Measurements from ENCODE around the gene MFSD6L.

DNA sequence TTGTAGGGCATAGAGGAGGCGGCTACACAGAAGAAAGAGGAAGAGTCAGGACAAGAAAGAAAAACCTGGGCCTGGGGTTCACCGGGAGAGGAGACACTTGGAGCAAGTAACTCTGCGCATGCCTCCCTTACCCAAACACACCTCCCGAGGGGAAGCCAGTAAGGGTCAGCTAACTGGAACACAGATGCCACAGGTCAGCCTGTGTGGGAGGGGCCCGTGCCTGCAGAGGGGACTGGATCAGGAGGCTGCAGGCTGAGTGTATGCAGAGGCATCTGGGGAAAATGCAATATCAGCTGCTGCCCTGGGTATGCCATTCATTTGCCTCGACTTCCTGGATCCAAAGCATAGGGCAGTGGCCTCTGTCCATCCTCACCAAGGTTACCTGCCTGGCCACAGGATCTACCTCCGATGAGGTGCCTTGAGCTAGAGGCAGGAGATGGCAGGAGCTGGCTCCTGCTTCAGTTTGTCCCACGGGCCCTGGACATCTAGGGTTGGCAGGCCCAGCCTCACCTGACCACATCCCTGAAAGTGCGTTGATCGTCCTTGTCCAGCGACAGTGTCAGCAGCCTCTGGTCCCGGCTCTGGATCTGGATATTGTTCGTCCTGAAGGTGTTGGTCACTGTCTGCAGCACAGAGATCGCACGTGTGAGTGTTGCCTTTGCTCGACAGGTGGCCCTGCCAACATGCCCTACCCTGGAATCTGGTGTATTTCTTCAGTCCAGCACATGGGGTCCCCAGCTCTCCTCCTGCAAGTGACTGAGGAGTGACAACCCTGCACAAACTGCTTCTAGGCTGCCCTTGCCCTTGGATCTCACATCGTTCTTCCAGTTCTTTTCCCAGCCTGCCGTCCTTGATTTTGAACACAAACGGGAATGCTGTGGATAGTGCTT lies 4.6 kb upstream of the MFSD6L start:
- TF ChIP-seq CTCF (IDR thresholded peaks at IDR 0.05) (no peak), POLR2A (IDR thresholded peaks at IDR 0.05) (no peak), POLR2AphosphoS5 (IDR thresholded peaks at IDR 0.05) (no peak)
